ELR (cell line): ENCODE results near the gene NUMB.

Experiments
- DNase-seq: peaks from one replicate; pipeline ENCODE4 v3.0.0-alpha.2; 2015; ENCODE audit warnings: low read depth

NUMB gene

GRCh38 chr14:73261075-73261474, 197.3 kb downstream of the NUMB start:
- no peak for DNase-seq

DNA sequence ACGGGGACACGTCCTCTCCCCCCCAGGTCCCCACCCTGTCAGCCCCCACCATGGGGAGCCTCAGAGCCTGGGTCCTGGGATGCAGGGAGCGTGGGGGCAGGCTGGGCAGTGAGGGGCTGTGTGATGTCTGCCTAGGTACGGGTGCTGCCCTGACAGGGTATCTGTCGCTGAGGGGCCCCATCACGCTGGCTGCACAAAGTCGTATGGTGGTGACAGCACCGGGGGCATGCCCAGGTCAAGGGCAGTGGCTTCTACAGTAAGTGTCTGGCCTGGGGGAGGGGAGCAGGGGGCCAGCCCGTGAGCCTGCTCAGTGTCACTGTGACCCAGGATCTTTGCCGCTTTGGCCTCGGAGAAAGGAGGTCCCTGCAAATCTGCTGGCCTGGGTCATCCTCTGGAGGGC, 197.8 kb downstream of the NUMB start:
- DNase-seq = no peak

- DNase-seq = no peak
Measured at GRCh38 chr14:73259837-73260236, 198.5 kb downstream of the NUMB start.

DNA sequence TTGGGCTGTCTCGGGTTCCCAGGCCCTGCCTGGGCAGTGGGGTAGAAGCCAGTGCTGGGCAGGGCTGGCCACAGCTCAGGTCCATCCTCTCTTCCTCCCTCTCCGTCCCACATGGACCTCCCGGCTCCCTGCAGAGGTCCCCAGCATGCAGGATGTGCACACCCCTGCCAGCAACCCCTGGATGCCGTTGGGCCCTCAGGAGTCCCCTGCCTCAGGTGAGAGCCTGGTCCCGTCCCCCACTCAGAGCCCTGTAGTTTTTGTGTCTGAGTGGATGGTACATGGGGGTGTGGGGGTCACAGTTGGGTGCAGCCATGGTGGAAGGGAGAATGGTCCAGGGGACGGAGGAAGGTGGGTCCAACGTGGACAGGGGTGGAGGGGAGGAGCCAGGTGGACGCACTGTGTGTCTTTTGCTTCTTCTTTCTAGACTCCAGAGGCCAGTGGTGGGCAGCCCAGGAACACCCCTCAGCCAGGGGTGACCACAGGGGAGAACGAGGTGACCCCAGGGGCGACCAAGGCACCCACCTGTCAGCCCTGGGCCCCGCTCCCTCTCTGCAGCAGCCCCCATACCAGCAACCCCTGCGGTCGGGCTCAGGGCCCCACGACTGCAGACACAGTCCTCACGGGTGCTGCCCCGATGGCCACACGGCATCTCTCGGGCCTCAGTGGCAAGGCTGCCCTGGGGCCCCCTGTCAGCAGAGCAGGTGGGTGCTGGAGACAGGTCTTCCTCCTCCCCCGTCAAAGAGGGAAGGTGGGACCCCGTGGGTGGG, 199.3 kb downstream of the NUMB start:
- no peak for DNase-seq

DNA sequence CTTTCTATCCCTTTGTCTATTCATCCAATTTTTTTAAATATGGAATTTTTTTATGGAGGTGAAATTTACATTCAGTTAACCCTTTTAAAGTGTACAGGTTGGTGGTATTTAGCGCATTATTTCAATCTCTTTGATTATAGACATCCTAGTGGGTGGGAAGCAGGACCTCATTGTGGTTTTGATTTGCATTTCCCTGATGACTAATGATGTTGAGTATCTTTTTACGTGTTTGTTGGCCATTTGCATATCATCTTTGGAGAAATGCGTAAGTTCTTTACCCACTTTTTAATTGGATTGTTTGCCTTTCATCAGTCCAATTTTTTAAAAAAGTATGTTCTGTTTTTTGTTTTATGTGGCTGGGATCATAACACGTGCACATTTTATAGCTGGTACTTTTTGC, 200.3 kb downstream of the NUMB start:
- peak; percentile 53 for DNase-seq

- DNase-seq = no peak
Measured at GRCh38 chr14:73255693-73256225, 202.6 kb downstream of the NUMB start.

DNA sequence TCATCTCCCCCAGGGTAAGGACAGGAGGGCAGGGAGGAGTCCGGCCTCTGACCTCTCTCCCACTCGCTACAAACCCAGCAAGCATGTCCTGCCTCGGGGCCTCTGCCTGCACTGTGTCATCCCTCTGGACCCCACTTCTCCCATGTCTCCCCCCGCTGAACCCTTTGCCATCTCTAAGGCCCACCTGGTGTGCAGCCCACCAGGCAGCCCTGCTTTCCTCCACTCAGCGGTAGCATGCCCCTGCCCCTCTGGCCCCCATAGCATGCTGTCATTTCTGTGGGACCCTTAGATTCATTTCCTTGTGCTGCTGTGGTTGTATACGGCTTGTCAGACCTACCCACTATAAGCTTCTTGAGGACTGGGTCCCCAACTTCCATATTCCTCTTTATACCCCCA, 203.3 kb downstream of the NUMB start:
- no peak for DNase-seq

- DNase-seq = no peak
Measured at GRCh38 chr14:73254247-73255004, 203.9 kb downstream of the NUMB start.

- no peak for DNase-seq
Measured at GRCh38 chr14:73253721-73254120, 204.6 kb downstream of the NUMB start.

DNA sequence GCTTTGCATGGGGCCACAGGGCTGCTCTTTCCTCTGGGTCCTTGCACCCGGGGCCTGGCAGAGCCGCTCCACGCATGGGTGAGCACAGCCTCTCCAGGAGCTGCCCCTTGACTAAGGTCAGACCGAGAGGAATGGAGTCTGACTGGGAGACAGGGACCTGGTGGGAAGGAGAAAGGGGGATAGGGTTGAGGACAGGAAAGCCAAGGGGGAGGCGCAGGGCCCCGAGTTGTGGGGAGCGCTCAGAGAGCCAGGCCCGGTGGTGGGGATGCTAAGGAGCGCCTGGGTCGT, 205.1 kb downstream of the NUMB start:
- no peak for DNase-seq

DNA sequence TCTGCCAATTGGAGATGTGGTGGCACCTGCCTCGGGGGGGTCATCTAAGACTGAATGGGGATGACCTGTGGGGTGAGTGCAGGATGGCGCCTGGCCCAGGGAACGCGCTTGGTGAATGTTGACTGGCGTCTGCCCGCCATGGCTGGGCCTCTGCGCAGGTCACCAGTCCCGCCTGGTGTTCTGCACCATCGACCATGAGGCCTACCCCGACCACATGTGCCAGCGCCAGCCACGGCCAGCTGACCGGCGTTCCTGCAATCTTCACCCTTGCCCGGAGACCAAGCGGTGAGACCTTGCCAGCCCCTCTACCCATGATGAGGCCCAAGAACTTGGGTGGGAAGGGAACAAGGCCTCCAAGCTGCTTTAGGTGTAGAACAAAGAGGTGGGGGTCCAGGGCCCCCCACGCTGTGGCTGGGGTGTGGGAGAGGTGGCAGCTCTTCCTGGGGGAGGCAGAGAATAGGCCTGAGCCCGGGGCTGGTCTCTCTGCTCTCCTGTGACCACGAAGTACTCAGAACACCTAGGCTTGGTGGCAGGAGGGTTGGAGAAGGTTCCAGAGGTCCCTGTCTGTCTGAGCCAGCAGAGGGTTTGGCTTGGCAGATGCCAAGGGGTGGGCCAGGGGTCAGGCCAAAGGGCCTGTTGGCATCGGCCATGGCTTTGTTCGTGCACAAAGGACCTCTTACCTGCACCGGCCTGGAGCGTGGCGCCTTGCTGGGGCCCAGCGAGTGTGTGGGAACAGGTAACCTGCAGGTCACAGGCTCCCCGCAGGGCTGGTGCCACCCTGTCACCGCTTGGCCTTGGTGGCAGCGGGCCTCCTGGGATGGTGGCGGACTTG, 205.6 kb downstream of the NUMB start:
- no peak for DNase-seq

GRCh38 chr14:73251516-73252215, 206.7 kb downstream of the NUMB start:
- DNase-seq = no peak

DNA sequence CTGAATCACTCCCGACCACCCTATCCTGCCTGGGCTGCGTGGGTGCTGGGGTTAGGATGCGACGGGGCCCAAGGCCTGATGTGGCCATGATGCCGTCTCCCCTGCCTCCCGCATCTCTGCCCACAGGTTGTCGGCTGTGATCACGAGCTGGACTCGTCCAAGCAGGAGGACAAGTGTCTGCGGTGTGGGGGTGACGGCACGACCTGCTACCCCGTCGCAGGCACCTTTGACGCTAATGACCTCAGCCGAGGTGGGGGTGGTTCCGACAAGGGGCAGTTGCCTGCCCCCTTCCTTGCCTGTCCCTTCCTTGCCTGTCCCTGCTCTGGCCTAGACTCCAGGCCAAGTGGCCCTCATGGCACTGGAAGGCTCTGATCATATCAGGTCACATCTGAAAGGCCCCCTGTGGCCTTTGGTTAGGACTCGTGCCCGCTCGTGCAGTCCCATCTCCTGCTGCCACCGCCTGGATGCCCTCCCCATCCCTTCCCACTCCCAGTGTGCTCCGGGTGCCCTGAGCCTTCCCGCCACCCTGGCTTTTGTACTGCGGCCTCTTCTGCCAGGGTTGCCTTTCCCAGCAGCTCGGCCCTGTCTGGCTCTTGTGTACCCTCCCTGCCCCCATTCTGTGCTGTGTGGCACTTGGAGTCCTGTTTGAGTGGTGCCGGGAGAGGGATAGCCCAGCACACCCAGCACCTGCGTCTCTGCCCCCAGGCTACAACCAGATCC, 207.4 kb downstream of the NUMB start:
- no peak for DNase-seq

DNA sequence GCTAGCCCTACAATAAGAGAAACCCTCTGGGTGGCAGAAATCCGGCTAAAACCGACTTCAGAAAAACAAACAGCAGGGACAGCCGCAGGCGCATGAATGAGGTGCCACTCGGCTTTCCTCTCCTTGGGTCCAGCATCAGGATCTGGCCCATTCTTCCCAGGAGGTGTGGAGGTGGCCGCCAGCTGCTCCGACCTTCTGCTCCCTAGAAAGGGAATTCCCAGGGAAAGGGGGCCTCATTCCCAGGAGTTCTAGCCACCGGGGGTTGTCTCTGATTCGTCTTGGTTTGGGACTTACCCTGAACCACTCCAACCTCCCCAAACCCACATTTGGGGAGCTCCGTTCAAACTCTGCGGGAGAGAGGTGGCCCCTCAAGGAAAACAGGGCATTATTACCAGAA, 208.0 kb downstream of the NUMB start:
- DNase-seq = no peak

DNA sequence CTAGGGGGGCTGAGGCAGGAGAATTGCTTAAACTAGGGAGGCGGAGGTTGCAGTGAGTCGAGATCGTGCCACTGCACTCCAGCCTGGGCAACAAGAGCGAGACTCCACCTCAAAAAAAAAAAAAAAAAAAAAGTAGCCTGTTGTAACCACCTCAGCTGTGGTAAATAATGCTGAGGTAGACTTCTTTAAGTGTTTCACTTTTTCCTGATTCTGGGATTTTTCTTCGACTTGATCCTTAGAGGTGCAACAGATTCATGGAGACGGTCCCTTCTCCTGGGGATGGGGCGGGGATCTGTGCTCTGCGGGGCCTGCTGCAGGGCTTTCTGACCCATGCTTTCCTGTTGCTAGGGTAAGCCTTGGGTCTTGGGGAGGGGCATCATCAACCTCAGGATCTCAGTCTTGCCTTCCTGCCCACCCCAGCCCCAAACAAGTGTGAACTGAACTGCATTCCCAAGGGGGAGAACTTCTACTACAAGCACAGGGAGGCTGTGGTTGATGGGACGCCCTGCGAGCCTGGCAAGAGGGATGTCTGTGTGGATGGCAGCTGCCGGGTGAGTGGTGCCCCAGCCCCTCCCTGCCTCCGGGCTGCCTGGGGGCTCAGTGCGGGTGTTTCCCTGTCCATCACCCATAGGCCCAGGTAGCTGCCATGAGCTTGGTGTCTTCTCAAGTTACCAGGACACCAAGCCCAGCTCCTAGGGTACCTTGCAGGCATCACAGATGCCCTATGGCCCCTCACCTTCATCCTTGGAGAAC, 208.6 kb downstream of the NUMB start:
- DNase-seq = no peak

GRCh38 chr14:73249108-73249507, 209.2 kb downstream of the NUMB start:
- DNase-seq = no peak

- peak; percentile 63 for DNase-seq
Measured at GRCh38 chr14:73248108-73248868, 210.1 kb downstream of the NUMB start.

DNA sequence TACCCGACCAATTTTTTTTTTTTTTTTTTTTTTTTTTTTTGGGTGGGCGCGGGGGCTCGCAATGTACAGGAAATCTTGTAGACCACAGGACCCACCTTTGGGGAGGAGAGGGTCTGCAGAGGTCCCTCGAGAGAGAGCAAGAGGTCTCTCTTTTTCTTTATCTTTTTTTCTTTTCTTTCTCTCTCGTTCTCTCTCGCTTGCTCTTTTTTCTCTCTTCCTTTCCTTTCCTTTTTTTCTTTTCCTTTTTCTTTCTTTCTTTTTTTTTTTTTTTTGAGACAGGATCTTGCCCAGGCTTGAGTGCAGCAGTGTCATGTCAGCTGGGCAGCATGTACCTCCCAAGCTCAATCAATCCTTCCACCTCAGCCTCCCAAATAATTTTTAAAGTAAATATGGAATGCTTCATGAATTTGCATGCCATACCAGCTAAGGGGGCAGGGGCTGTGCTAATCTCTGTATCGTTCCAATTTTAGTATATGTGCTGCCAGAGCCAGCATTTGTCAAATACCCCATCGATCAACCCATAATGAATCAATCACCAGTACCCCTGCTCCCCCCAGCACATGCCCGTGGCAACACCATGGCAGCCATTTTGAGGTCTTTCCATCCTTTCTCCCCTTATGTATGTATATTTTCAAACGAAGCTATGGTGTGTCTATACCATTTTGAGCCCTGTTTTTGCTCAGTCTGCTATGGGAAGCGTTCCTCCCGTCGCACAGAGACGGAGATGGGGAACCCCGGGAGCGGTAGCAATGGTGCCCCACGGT, 211.8 kb downstream of the NUMB start:
- DNase-seq = no peak
